Activated T-helper 2 cell treated with anti-CD3 and anti-CD28 coated beads, Interferon-gamma antibody, Interleukin-2, Interleukin-4, amounts not matched to agents 10 μg/mL and 5 μg/mL and 100 μg/mL, durations not matched to agents 14 hours and 24 hours and 36 hours (primary cell): ENCODE data around the gene NUP210L. TPM values are rescaled to one million over a fixed set of nuclear protein-coding genes. Genes with fewer than 3 reads are reported as not detected.
A peak's percentile ranks its signal among the peaks of the same experiment; 100 is the strongest.

Source experiments
- DNase-seq: peaks from one replicate; pipeline ENCODE4 v3.0.0; 2021; ENCODE audit warnings: low spot score
- H3K27ac Mint-ChIP-seq: one replicate; pipeline ENCODE4 v1.8.0; 2021; ENCODE audit warnings: mixed read lengths
- H3K27me3 Mint-ChIP-seq: one replicate; pipeline ENCODE4 v1.8.0; 2021; ENCODE audit warnings: low read depth, mixed read lengths
- H3K36me3 Mint-ChIP-seq: one replicate; pipeline ENCODE4 v1.8.0; 2021; ENCODE audit warnings: low read depth, mixed read lengths
- H3K4me1 Mint-ChIP-seq: one replicate; pipeline ENCODE4 v1.8.0; 2021; ENCODE audit warnings: low read depth, mixed read lengths
- H3K4me3 Mint-ChIP-seq: one replicate; pipeline ENCODE4 v1.8.0; 2021; ENCODE audit warnings: low read depth, mild to moderate bottlenecking, moderate library complexity, mixed read lengths
- H3K9me3 Mint-ChIP-seq: one replicate; pipeline ENCODE4 v1.8.0; 2021; ENCODE audit warnings: mixed read lengths
- intact Hi-C: fragments of 100-400 bp; cut with micrococcal nuclease; formaldehyde crosslinking; loops from one replicate; pipeline ENCODE4 v1.15.1; 2023
- total RNA-seq: library from RNA; stranded (reverse); gene quantifications from 2 replicates; pipeline ENCODE4 v1.2.3, GENCODE V29; 2022

Gene NUP210L
- total RNA-seq, 1 donor from 2014 or later = 0.05 TPM

DNA sequence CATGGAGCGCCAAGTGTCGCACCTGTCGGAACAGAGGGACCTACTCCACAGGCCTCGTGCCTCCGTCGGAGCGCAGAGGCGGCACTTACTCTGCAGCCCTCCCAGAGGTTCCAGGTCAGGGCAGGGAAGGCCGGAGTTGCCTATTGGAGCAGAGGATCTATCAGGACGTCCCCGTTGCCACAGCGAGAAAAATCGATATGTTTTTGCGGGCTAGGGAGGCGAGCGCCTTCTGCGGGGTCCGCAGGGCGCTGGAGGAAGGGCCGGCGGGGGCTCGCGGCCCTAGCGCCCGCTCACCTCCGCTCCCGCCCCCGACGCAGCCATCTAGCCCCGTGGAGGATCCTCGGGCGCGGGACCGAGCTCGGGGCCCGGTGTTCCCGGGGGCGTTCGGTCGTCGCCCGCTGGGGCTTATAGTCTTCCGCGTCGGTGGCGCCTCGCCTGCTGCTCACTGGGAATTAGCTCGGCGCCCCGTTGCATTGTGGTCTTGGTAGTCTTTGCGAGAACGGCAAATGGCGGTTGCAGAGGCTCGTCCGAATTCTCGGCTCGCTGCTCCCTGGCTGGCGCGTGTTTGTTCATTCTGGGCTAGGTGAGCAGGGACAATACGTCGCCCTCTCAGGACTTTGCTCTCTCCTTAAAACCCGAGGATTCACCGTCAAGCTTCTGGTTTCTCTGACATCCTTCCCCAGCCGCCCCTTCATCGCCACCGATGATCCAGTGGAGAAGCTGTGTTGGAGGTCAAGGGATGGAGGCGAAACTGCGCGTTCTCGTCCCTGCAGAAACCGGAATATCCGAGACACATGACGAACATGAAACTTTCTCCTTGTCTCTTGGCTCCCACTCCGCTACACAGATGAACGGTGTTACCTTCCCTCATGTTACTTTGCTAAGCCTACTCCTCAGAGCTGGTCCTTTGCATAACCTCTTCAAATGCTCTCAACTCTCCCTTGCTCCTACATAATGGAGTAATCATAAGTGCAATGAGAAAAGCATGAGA lies 177.3 kb downstream of the NUP210L start, which contains the start of gene JTB:
JTB (minus strand) TSS at position 425 of the 991 bp plus-strand sequence; CDS start at position 3, 422 bp downstream.
- DNase-seq = peak; percentile 78
- no peaks in the 10 kb centered on the region for H3K27me3 Mint-ChIP-seq
- H3K4me1 Mint-ChIP-seq = peaks cover 27% of the 10 kb centered on the region
- H3K4me3 Mint-ChIP-seq = peak within 1 kb of the TSS; percentile 97
- peaks cover 43% of the 10 kb centered on the region for H3K36me3 Mint-ChIP-seq
- intact Hi-C loops = loop anchor here (1.0 to 2.0 kb wide), 5 partner anchors 10 to 194 kb away; partner anchors contain the start of genes CREB3L4, DENND4B, RPS27 and SLC39A1
- no peaks in the 10 kb centered on the region for H3K9me3 Mint-ChIP-seq
- H3K27ac Mint-ChIP-seq = peak within 1 kb of the TSS; percentile 97

DNA sequence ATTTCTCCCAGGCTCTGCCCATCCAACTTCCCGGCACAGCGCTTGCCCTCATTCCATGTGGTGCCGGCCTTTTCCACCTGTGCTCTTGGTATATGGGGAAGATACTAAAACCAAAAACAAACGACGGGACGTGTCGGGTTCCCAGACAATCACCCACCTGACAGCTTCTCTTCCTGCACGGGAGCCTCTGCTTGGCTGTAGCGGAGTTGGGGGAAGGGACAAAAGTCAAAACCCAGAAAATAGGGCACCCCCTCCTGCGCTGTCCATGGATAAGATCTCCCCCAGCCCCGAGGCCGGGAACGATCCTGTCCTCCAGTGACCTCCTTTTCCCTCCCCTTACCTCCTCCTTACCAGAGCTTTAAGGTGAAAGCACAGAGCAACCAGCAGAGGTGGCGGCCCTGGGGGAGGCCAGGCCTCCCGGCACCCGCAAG lies 178.0 kb downstream of the NUP210L start:
- Mint-ChIP-seq H3K4me3 (peak overlapping the region; percentile 97), H3K36me3 (peaks cover 48% of the 10 kb centered on the region), H3K27ac (peak overlapping the region; percentile 97), H3K9me3 (no peaks in the 10 kb centered on the region), H3K27me3 (no peaks in the 10 kb centered on the region), H3K4me1 (peaks cover 34% of the 10 kb centered on the region)
- DNase-seq = no peak
- intact Hi-C loops = loop anchor here (1.0 to 2.0 kb wide), 4 partner anchors 10 to 194 kb away; partner anchors contain the start of genes CREB3L4, RPS27 and SLC39A1

DNA sequence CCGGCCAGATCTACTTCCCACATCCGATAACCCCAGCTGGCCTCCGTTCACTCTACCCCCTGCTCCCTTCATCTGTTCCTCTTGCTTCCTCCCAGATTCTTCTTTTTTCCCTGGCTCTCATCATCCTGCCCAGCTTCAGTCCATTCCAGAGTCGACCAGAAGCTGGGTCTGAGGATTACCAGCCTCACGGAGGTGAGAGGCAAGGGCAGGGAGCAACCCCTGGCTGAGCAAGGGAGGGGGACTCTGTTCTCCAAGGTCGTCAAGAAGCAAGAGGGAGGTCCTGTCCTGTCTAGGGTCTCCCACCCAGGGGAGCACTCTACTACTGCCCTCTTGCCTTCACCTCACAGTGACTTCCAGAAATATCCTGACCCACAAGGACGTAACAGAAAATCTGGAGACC lies 181.3 kb downstream of the NUP210L start:
- no peaks in the 10 kb centered on the region for H3K27me3 Mint-ChIP-seq
- peaks cover 39% of the 10 kb centered on the region for H3K4me1 Mint-ChIP-seq

DNA sequence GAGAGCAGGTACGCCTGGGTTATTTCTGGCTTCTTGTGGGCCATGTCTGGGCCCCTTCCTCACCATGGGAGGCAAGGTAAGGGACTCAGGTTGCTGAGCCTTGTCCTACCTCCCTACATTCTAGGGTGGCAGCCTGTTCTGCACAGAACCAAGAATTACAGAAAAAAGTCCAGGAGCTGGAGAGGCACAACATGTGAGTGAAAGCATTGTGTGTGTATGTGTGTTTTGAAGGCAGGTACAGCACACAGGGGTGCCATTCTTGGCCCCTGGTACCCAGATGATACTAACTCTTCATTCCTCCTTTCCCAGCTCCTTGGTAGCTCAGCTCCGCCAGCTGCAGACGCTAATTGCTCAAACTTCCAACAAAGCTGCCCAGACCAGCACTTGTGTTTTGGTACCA lies 181.8 kb downstream of the NUP210L start:
- Mint-ChIP-seq H3K27ac (no peak overlapping the region), H3K4me1 (peaks cover 39% of the 10 kb centered on the region), H3K36me3 (peaks cover 48% of the 10 kb centered on the region), H3K4me3 (no peak overlapping the region), H3K9me3 (no peaks in the 10 kb centered on the region), H3K27me3 (no peaks in the 10 kb centered on the region)
- intact Hi-C loops = no loop called here
- DNase-seq = no peak

More for the DNA sequence above, 181.3 kb downstream of the NUP210L start:
- intact Hi-C loops = no loop called here
- Mint-ChIP-seq H3K36me3 (peaks cover 48% of the 10 kb centered on the region), H3K9me3 (no peaks in the 10 kb centered on the region), H3K27ac (no peak overlapping the region), H3K4me3 (no peak overlapping the region)
- DNase-seq = no peak

DNA sequence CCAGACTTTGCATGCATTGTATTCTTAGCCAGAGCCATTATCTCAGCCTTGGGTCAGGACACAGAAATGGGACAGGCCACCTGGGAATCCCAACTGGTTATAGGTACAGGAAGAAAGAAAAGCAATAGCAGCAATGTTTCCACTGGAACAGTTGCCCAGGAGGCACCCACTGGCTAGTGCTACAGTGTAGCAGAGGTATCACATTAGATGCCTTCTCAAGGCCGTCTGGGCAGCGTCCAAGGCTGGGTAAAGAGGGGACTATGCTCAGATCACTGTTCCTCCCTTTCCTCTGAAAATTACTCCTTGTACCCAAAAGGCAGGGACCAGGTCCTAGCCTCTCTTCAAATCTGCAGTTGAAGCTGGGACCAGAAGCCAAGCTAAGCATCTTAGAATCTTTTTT lies 184.5 kb downstream of the NUP210L start:
- Mint-ChIP-seq H3K4me3 (no peak overlapping the region), H3K4me1 (peaks cover 43% of the 10 kb centered on the region), H3K36me3 (peaks cover 43% of the 10 kb centered on the region), H3K9me3 (no peaks in the 10 kb centered on the region), H3K27me3 (no peaks in the 10 kb centered on the region), H3K27ac (no peak overlapping the region)
- intact Hi-C loops = no loop called here
- no peak for DNase-seq

DNA sequence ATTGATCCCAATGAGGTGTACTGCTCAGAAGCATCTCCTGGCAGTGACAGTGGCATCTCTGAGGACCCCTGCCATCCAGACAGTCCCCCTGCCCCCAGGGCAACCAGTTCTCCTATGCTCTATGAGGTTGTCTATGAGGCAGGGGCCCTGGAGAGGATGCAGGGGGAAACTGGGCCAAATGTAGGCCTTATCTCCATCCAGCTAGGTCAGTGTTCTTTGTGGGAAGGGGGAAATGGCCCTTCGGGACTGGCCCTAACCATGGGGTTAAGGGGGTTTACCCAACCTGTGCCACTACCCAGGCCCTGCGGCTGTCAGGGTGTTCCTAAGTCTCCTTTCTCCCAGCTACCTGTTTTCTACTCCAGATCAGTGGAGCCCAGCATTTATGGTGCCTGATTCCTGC lies 185.9 kb downstream of the NUP210L start:
- Mint-ChIP-seq H3K27me3 (no peaks in the 10 kb centered on the region), H3K9me3 (no peaks in the 10 kb centered on the region), H3K4me3 (peak overlapping the region; percentile 86), H3K4me1 (peaks cover 44% of the 10 kb centered on the region), H3K27ac (peak overlapping the region; percentile 75), H3K36me3 (peaks cover 31% of the 10 kb centered on the region)
- DNase-seq = no peak
- intact Hi-C loops = loop anchor here (10.0 kb wide), 1 partner anchor 424 kb away; the partner anchor contains the start of genes S100A3, S100A4 and S100A5

DNA sequence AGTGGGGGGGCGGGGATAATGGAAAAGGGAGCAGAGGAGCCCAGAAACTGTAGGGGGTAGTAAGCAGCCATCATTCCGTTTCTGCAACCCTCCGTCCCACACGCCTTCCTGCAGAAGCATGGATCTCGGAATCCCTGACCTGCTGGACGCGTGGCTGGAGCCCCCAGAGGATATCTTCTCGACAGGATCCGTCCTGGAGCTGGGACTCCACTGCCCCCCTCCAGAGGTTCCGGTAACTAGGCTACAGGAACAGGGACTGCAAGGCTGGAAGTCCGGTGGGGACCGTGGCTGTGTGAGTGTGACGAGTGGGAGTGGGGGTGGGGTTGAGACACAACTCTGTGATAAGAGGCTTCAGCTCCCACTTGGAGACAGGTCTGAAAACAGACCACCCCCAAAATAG lies 186.5 kb downstream of the NUP210L start:
- H3K36me3 Mint-ChIP-seq = peaks cover 25% of the 10 kb centered on the region
- no peak for DNase-seq
- H3K27me3 Mint-ChIP-seq = no peaks in the 10 kb centered on the region
- H3K4me3 Mint-ChIP-seq = peak overlapping the region; percentile 86
- peak overlapping the region; percentile 98 for H3K27ac Mint-ChIP-seq
- peaks cover 47% of the 10 kb centered on the region for H3K4me1 Mint-ChIP-seq
- intact Hi-C loops = loop anchor here (10.0 kb wide), 1 partner anchor 424 kb away; the partner anchor contains the start of genes S100A3, S100A4 and S100A5
- H3K9me3 Mint-ChIP-seq = no peaks in the 10 kb centered on the region

DNA sequence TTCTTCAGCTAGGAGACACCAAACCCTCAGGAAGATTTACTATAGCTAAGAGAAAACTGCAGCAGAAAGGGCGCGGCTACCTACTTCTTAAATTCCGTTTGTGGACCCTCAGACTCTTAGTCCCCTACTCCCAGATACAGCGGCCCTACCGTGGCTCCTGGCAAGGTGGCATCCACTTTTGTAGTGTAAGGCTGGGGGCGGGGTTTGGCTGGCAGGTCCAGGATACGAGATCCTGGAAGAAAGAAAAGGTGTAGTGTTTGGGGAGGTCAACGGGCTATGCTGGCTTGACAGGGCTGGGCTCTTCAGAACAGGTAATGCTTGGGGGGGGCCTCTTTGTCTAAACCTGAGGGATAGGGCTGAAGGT lies 186.9 kb downstream of the NUP210L start:
- Mint-ChIP-seq H3K4me1 (peaks cover 46% of the 10 kb centered on the region), H3K27me3 (no peaks in the 10 kb centered on the region), H3K36me3 (peaks cover 21% of the 10 kb centered on the region), H3K9me3 (no peaks in the 10 kb centered on the region), H3K4me3 (peak overlapping the region; percentile 86), H3K27ac (peak overlapping the region; percentile 98)
- no peak for DNase-seq
- intact Hi-C loops = loop anchor here (1.0 to 10.0 kb wide), 3 partner anchors 9 to 423 kb away; partner anchors contain the start of genes CRTC2, JTB, S100A3 and S100A4

DNA sequence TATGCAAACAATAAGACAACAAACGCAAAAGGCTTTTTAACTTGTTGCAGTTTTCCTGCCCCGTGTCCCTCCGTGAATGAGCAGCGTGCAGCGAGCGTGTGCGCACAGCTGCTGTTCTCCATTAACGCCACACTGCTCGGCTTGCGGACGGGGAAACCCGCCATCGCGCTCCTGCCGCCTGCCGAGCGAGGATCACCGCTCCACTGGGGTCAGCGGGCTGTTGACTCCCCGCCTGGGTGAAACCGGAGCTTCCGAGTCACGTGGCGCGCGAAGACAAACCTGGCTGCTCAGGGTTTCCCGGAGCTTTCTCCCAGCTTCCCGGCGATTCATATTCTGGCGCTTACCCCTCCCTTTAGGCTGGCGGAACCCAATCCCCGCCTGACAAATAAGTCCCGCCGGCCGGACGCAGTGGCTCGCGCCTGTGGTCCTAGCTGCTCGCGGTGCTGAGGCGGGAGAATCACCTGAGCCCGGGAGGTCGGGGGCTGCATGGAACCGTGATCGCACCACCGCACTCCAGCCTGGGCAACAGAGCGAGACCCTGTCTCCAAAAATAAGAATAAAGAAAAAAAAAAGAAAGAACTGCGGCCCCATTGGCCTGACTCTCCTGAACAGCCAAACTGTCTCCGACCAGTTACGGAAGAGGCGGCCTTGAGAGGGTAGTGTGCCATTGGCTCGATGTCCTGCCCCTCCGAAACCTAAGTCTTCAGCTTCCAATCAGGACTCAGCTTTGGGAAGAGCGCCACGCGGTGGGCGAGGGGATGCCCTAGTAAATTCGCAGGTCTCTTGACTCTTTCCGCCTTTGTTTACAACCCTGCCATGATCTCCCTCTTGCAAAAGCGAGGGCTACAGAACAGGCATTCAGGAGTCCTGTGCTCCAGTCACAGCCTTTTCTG lies 187.5 kb downstream of the NUP210L start, which contains the start of gene CREB3L4:
CREB3L4 (plus strand) TSS at position 796 of the 893 bp plus-strand sequence. CDS start 624 bp downstream, outside the sequence.
- peaks cover 17% of the 10 kb centered on the region for H3K36me3 Mint-ChIP-seq
- H3K4me1 Mint-ChIP-seq = peaks cover 47% of the 10 kb centered on the region
- H3K9me3 Mint-ChIP-seq = no peaks in the 10 kb centered on the region
- DNase-seq = peak; percentile 84
- H3K27me3 Mint-ChIP-seq = no peaks in the 10 kb centered on the region
- intact Hi-C loops = loop anchor here (1.0 to 10.0 kb wide), 3 partner anchors 9 to 423 kb away; partner anchors contain the start of genes CRTC2, JTB, S100A3 and S100A4
- peak within 1 kb of the TSS; percentile 86 for H3K4me3 Mint-ChIP-seq
- peak within 1 kb of the TSS; percentile 98 for H3K27ac Mint-ChIP-seq

DNA sequence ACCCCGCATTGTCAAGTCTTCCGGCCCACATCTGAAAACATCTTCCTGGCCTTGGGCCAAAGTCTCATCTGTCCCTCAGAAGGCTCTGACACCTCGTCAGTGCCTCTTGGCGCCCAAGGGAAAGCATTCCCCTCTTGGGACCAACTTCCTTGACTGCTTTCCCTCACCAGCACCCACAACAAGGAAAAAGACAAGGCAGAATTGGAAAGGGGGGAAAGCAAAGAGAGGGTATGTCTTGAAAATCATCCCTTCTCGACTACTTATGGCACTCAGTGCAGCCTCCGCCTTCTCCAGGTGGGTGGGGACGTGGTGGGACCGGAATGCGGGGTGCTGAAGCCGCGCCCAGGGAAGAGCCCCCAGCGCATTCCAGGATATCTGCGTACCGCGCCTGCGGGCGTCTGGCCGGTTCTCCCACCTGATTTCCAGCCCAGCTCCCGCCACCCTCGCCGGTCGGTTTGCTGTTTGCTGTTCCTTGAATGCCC lies 191.0 kb downstream of the NUP210L start:
- peaks cover 53% of the 10 kb centered on the region for H3K4me1 Mint-ChIP-seq
- peak overlapping the region; percentile 86 for H3K27ac Mint-ChIP-seq
- H3K4me3 Mint-ChIP-seq = peak overlapping the region; percentile 84
- intact Hi-C loops = loop anchor here (2.0 to 10.0 kb wide), 2 partner anchors 13 to 419 kb away; partner anchors contain the start of genes JTB, S100A3, S100A4 and S100A5
- no peaks in the 10 kb centered on the region for H3K9me3 Mint-ChIP-seq
- DNase-seq = no peak
- H3K36me3 Mint-ChIP-seq = peaks cover 31% of the 10 kb centered on the region
- no peaks in the 10 kb centered on the region for H3K27me3 Mint-ChIP-seq

DNA sequence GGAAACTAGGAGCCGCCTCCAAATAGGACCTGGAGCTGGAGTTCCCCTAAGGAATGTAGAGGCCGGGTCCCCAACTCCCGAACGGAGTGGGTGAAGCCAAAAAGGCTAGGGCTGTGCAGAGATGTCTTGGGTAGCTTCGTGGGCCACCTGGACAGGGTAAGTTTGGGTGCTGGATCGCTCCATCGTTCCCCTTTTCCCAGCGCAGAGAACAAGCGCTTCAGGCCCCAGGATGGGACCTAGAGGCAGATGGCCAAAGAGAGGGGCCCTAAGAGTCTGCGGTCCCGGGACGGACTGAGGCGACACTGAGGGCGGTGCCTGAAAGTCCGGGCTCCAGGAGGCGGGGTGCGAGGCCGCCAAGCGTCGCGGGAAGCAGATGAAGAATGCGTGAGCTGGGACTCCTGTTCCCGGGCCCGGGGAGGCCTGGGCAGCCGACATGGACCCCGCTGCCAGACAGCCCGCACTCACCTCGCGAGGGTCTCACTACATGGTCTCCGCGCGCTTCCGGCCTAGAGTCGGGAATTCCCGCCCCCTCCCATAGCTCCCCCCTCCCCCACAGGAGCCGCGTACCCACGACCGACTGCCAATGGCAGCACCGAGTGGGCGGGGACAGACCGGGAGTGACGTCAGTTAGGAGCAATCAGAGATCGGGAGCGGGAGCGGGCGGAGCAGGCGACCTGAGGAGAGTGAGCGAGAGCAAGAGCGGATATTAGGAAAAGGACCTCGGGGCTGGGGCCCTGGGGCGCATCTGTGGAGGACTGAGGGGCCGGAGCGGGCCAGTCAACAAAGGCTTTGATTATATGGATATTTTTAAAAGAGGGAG lies 191.6 kb downstream of the NUP210L start, which contains the start of gene SLC39A1:
SLC39A1 (minus strand) TSS at position 508 of the 820 bp plus-strand sequence. CDS start 822 bp downstream, outside the sequence.
- peaks cover 35% of the 10 kb centered on the region for H3K36me3 Mint-ChIP-seq
- peaks cover 49% of the 10 kb centered on the region for H3K4me1 Mint-ChIP-seq
- no peaks in the 10 kb centered on the region for H3K9me3 Mint-ChIP-seq

More for the DNA sequence above, 191.6 kb downstream of the NUP210L start, which contains the start of gene SLC39A1:
- no peaks in the 10 kb centered on the region for H3K27me3 Mint-ChIP-seq
- peak within 1 kb of the TSS; percentile 86 for H3K27ac Mint-ChIP-seq
- peak within 1 kb of the TSS; percentile 84 for H3K4me3 Mint-ChIP-seq
- intact Hi-C loops = loop anchor here (2.0 to 10.0 kb wide), 2 partner anchors 14 to 418 kb away; partner anchors contain the start of genes JTB, S100A3, S100A4 and S100A5
- peak; percentile 93 for DNase-seq
